D721Med (cell line): ENCODE measurements around the gene NUP62.

ENCODE experiments used
- DNase-seq: peaks from one replicate; pipeline ENCODE4 v3.0.0; 2011; ENCODE audit warnings: low spot score; ENCODE audit not compliant: insufficient read length
- FAIRE-seq: peaks from 2 replicates; lab custom pipeline; 2011; peaks lifted over from hg19 to GRCh38; lab: Jason Lieb, UNC
- CTCF ChIP-seq: IDR thresholded peaks from 2 replicates; pipeline ENCODE4 v1.5.1; 2012; ENCODE audit warnings: mild to moderate bottlenecking, control low read depth; ENCODE audit not compliant: insufficient read depth; ENCODE audit errors: missing control alignments

Gene NUP62

GRCh38 chr19:49929121-49929610 lies at the start of gene NUP62, which contains the start of gene ATF5:
Gene NUP62, minus strand, starts transcription at chr19:49929504. Its CDS starts 19,697 bp downstream, at chr19:49909807.
Gene ATF5, plus strand, starts transcription at chr19:49929205. Its CDS starts 1,646 bp downstream, at chr19:49930851.
- no peak for TF ChIP-seq CTCF
- no peak for FAIRE-seq
- peak; percentile 96 for DNase-seq

GRCh38 chr19:49978324-49978723 lies 49.0 kb upstream of the NUP62 start:
- FAIRE-seq (no peak), DNase-seq (no peak)
- TF ChIP-seq CTCF = no peak

GRCh38 chr19:49977881-49978280 lies 48.6 kb upstream of the NUP62 start:
- FAIRE-seq (no peak), DNase-seq (no peak)
- TF ChIP-seq CTCF = no peak

- FAIRE-seq (no peak), DNase-seq (no peak)
- no peak for TF ChIP-seq CTCF
Measured at GRCh38 chr19:49977076-49977475, 47.8 kb upstream of the NUP62 start.

- no peak for DNase-seq
- TF ChIP-seq CTCF = no peak
- FAIRE-seq = no peak
Measured at GRCh38 chr19:49976496-49976895, 47.2 kb upstream of the NUP62 start.

- no peak for FAIRE-seq
- no peak for DNase-seq
- no peak for TF ChIP-seq CTCF
Measured at GRCh38 chr19:49975051-49975450, 45.7 kb upstream of the NUP62 start.

- TF ChIP-seq CTCF = no peak
- DNase-seq = no peak
- FAIRE-seq = no peak
Measured at GRCh38 chr19:49973987-49974386, 44.7 kb upstream of the NUP62 start.
